Mesothelial cell of epicardium (in vitro differentiated cells): ENCODE data around the gene PTPN5. TPM values are rescaled to one million over a fixed set of nuclear protein-coding genes. Genes with fewer than 3 reads are reported as not detected.
A peak's percentile ranks its signal among the peaks of the same experiment; 100 is the strongest.

Experiments
- DNase-seq, 2 experiments: peaks; one replicate each; pipeline ENCODE4 v3.0.0; 2021; ENCODE audit warnings: low spot score in 2 of 2; ENCODE audit not compliant: unreplicated experiment in 2 of 2
- H3K27ac Mint-ChIP-seq: 2 replicates; pipeline ENCODE4 v1.8.0; 2021; ENCODE audit warnings: mixed read lengths
- H3K27me3 Mint-ChIP-seq: 2 replicates; pipeline ENCODE4 v1.8.0; 2021; ENCODE audit warnings: low read depth, mixed read lengths
- H3K36me3 Mint-ChIP-seq: 2 replicates; pipeline ENCODE4 v1.8.0; 2021; ENCODE audit warnings: mixed read lengths
- H3K4me1 Mint-ChIP-seq: 2 replicates; pipeline ENCODE4 v1.8.0; 2021; ENCODE audit warnings: mixed read lengths
- H3K4me3 Mint-ChIP-seq: 2 replicates; pipeline ENCODE4 v1.8.0; 2021; ENCODE audit warnings: mild to moderate bottlenecking, moderate library complexity, mixed read lengths
- H3K9me3 Mint-ChIP-seq: 2 replicates; pipeline ENCODE4 v1.8.0; 2021; ENCODE audit warnings: mixed read lengths
- CTCF ChIP-seq: fragments of 200-600 bp; sonication (generic); IDR thresholded peaks from one replicate; pipeline ENCODE4 v1.5.0; 2021; ENCODE audit warnings: antibody characterized with exemption; ENCODE audit not compliant: unreplicated experiment
- total RNA-seq: library from RNA; stranded (reverse); gene quantifications from 3 replicates; pipeline ENCODE4 v1.2.1, GENCODE V29; 2021

The PTPN5 gene
- total RNA-seq, 1 donor from 2014 or later: 3.3 TPM

GRCh38 chr11:18701614-18702216 is 89.9 kb downstream of the PTPN5 start:
- Mint-ChIP-seq H3K4me3 (no peak overlapping the region), H3K4me1 (peaks cover 28% of the 10 kb centered on the region), H3K27me3 (peaks cover 6% of the 10 kb centered on the region), H3K9me3 (no peaks in the 10 kb centered on the region), H3K27ac (no peak overlapping the region), H3K36me3 (no peaks in the 10 kb centered on the region)
- no peak for DNase-seq
- no peak for TF ChIP-seq CTCF

GRCh38 chr11:18700872-18701271 is 90.7 kb downstream of the PTPN5 start:
- peaks cover 28% of the 10 kb centered on the region for H3K4me1 Mint-ChIP-seq
- no peak for TF ChIP-seq CTCF
- H3K36me3 Mint-ChIP-seq: no peaks in the 10 kb centered on the region
- H3K4me3 Mint-ChIP-seq: peak overlapping the region; percentile 40
- no peaks in the 10 kb centered on the region for H3K9me3 Mint-ChIP-seq
- H3K27ac Mint-ChIP-seq: no peak overlapping the region
- no peak for DNase-seq
- H3K27me3 Mint-ChIP-seq: peaks cover 2% of the 10 kb centered on the region

- H3K36me3 Mint-ChIP-seq: no peaks in the 10 kb centered on the region
- TF ChIP-seq CTCF: no peak
- H3K27me3 Mint-ChIP-seq: peaks cover 2% of the 10 kb centered on the region
- no peaks in the 10 kb centered on the region for H3K9me3 Mint-ChIP-seq
- peak overlapping the region; percentile 15 for H3K27ac Mint-ChIP-seq
- peak overlapping the region; percentile 80 for H3K4me3 Mint-ChIP-seq
- H3K4me1 Mint-ChIP-seq: peaks cover 27% of the 10 kb centered on the region
- no peak for DNase-seq
Observed at GRCh38 chr11:18700375-18700774, 91.2 kb downstream of the PTPN5 start.

GRCh38 chr11:18699848-18700261 is 91.7 kb downstream of the PTPN5 start:
- no peaks in the 10 kb centered on the region for H3K36me3 Mint-ChIP-seq
- peaks cover 21% of the 10 kb centered on the region for H3K4me1 Mint-ChIP-seq
- H3K27ac Mint-ChIP-seq: peak overlapping the region; percentile 15
- H3K4me3 Mint-ChIP-seq: peak overlapping the region; percentile 80
- no peak for TF ChIP-seq CTCF
- H3K9me3 Mint-ChIP-seq: no peaks in the 10 kb centered on the region
- H3K27me3 Mint-ChIP-seq: peaks cover 2% of the 10 kb centered on the region
- DNase-seq: no peak

- H3K9me3 Mint-ChIP-seq: no peaks in the 10 kb centered on the region
- no peak for DNase-seq
- peak overlapping the region; percentile 80 for H3K4me3 Mint-ChIP-seq
- TF ChIP-seq CTCF: no peak
- no peaks in the 10 kb centered on the region for H3K36me3 Mint-ChIP-seq
- H3K27ac Mint-ChIP-seq: peak overlapping the region; percentile 39
- H3K27me3 Mint-ChIP-seq: peaks cover 2% of the 10 kb centered on the region
- peaks cover 15% of the 10 kb centered on the region for H3K4me1 Mint-ChIP-seq
Observed at GRCh38 chr11:18699269-18699596, 92.4 kb downstream of the PTPN5 start.
